BE2C (cell line): Measurements from ENCODE around the gene KIAA0825. TPM values are rescaled to one million over a fixed set of nuclear protein-coding genes. Genes with fewer than 3 reads are reported as not detected.

Experiments
- DNase-seq: peaks from one replicate; pipeline ENCODE4 v3.0.0-alpha.2; 2020
- H3K27me3 ChIP-seq: fragments of 250-450 bp; sonication (Bioruptor Pico); 2 replicates; pipeline ENCODE4 v1.5.1; 2020; ENCODE audit warnings: mild to moderate bottlenecking
- H3K36me3 ChIP-seq: fragments of 250-450 bp; sonication (Bioruptor Pico); 2 replicates; pipeline ENCODE4 v1.5.1; 2020; ENCODE audit warnings: mild to moderate bottlenecking
- H3K4me1 ChIP-seq: fragments of 250-450 bp; sonication (Bioruptor Pico); 2 replicates; pipeline ENCODE4 v1.5.1; 2020
- H3K4me3 ChIP-seq: 2 replicates; pipeline ENCODE4 v1.5.1; 2011; ENCODE audit warnings: low read depth, low read length
- H3K9me3 ChIP-seq: fragments of 250-450 bp; sonication (Bioruptor Pico); 2 replicates; pipeline ENCODE4 v1.5.1; 2020
- CTCF ChIP-seq: IDR thresholded peaks from 2 replicates; pipeline ENCODE4 v1.5.1; 2012; ENCODE audit warnings: mild to moderate bottlenecking, low read depth, low read length
- polyA plus RNA-seq: library from polyadenylated mRNA; unstranded; fragments of >200 nt; gene quantifications from one replicate; pipeline ENCODE4 v1.2.1, GENCODE V29; 2012; ENCODE audit warnings: low read depth, missing spikeins; ENCODE audit not compliant: insufficient read length, insufficient read depth

The KIAA0825 gene
- polyA plus RNA-seq, result 0.37 TPM

DNA sequence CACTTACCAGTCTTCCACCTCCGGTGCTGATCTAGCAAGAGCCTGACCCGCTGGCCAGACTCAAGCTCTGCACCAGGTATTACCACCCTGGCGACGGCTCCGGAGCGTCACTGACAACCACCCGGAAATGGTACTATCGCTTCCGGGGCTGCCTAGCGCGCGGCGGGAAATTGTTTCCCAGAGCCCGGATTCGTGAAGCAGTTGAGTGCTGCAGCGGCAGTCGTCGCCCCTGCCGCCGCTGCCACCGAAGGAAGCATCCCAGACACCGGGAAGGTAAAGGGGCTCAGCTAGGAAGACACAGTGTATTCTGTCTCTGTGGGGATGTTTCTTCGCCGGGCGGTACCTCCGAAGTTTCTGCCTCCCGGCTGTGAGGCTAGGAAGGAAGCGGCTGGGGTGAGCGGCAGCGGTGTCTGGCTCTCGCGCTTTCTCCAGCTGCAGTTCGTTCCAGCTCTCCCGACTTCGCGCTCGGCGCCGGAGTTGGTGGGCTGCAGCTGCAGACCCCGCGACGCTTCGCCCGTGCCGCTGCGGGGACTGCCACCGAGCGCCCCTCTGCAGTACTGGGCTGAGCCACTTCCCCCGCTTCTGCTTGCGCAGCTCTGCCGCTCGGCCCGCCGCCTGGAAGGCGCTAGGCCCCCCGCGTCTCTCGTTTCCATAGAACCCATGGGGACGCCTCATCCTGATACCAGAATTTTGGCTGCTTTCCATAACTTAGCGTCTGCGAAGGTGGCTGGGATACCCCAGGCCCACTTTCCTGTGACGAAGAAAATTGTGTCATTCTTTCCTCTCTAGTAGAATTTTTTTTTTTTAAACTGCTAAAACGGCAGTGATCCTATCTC, at the start of gene KIAA0825, which contains the start of gene SLF1:
KIAA0825 (minus strand) TSS at position 112 of the 836 bp plus-strand sequence. CDS start 81,478 bp downstream, outside the sequence.
SLF1 (plus strand) TSS at position 177 of the 836 bp plus-strand sequence. CDS start 10,142 bp downstream, outside the sequence.
- peak within 1 kb of the TSS; percentile 94 for H3K4me3 ChIP-seq
- no peaks in the 10 kb centered on the region for H3K36me3 ChIP-seq
- DNase-seq, result peak; percentile 92
- no peaks in the 10 kb centered on the region for H3K27me3 ChIP-seq
- H3K9me3 ChIP-seq, result no peaks in the 10 kb centered on the region
- no peaks in the 10 kb centered on the region; the same call in 1 of the 2 replicates for H3K4me1 ChIP-seq
- 0 out of 2 replicates have a peak, but pooled peaks have one; percentile 7 for TF ChIP-seq CTCF

DNA sequence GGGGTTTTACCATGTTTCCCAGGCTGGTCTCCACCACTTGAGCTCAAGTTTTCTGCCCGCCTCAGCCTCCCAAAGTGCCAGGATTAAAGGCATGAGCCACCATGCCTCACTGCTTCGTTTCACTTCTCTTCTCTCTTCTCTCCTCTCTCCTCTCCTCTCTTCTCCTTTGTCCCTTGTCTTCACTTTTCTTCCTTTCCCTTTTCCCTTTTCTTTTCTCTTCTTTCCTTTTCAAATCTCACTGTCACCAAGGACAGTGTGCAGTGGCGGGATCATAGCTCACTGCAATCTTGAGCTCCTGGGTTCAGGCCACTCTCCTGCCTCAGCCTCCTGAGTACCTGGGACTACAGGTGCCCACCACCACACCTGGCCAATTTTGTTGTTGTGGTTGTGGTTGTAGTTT, 49.5 kb upstream of the KIAA0825 start:
- H3K27me3 ChIP-seq, result no peaks in the 10 kb centered on the region
- no peak for DNase-seq
- no peak for TF ChIP-seq CTCF
- H3K4me3 ChIP-seq, result no peak overlapping the region
- peaks cover 3% of the 10 kb centered on the region for H3K36me3 ChIP-seq
- no peaks in the 10 kb centered on the region for H3K4me1 ChIP-seq
- H3K9me3 ChIP-seq, result no peaks in the 10 kb centered on the region

- TF ChIP-seq CTCF, result no peak
- no peak for DNase-seq
- H3K9me3 ChIP-seq, result no peaks in the 10 kb centered on the region
- peaks cover 14% of the 10 kb centered on the region for H3K36me3 ChIP-seq
- H3K27me3 ChIP-seq, result no peaks in the 10 kb centered on the region
- no peaks in the 10 kb centered on the region for H3K4me1 ChIP-seq
- no peak overlapping the region for H3K4me3 ChIP-seq
Observed at GRCh38 chr5:94661086-94661485, 42.7 kb upstream of the KIAA0825 start.

DNA sequence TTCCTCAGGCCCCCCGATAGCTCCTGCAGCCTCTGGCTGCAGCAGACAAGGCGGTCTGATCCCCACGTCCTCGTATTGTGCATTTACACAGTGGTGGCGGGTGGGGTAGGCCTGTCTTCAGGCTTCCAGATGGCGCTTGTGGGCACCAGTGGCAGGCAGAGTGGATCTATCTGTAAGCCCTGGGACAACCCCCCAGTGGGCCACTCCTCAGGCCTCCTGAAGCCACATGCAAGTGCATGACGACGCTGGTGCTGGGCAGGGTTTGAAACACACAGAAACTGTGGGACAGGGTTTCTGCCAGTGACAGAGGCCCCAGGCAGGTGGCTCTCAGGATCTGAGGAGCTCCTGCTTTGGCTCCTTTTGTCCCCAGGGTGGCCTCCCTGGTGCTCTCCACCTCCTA, 42.1 kb upstream of the KIAA0825 start:
- Histone ChIP-seq H3K27me3 (no peaks in the 10 kb centered on the region), H3K4me1 (no peaks in the 10 kb centered on the region), H3K4me3 (no peak overlapping the region), H3K36me3 (peaks cover 15% of the 10 kb centered on the region), H3K9me3 (no peaks in the 10 kb centered on the region)
- no peak for DNase-seq
- no peak for TF ChIP-seq CTCF

DNA sequence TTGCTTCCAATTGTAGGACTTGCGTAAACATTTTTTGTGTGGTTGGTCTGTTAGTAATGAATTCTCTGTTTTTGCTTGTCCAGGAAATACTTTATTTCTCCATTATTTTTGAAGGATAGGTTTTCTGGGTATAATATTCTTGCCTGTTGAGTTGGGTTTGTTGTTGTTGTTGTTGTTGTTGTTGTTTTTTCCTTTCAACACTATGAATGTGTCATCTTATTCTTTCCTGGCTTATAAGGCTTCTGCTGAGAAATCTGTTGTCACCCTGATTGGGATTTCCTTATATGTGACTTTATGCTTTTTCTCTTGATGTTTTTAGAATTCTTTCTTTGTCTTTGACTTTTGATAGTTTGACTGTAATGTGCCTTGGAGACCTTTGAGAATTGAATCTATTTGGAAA, 39.9 kb upstream of the KIAA0825 start:
- Histone ChIP-seq H3K9me3 (no peaks in the 10 kb centered on the region), H3K4me1 (no peaks in the 10 kb centered on the region), H3K27me3 (no peaks in the 10 kb centered on the region), H3K36me3 (peaks cover 17% of the 10 kb centered on the region), H3K4me3 (no peak overlapping the region)
- TF ChIP-seq CTCF, result no peak
- no peak for DNase-seq

GRCh38 chr5:94649874-94650273, 31.5 kb upstream of the KIAA0825 start:
- H3K9me3 ChIP-seq, result no peaks in the 10 kb centered on the region
- no peak for DNase-seq
- TF ChIP-seq CTCF, result no peak
- no peak overlapping the region for H3K4me3 ChIP-seq
- H3K36me3 ChIP-seq, result peaks cover 13% of the 10 kb centered on the region
- no peaks in the 10 kb centered on the region for H3K27me3 ChIP-seq
- no peaks in the 10 kb centered on the region for H3K4me1 ChIP-seq
